OCI-LY1 (cell line): ENCODE results near the gene JAM3.

Experiments used
- H2AFZ ChIP-seq: fragments of 200-600 bp; sonication (generic), shearing (Covaris generic); 2 replicates; pipeline ENCODE4 v1.6.0; 2014; ENCODE audit warnings: antibody characterized with exemption, mild to moderate bottlenecking, low read length
- H3F3A ChIP-seq: fragments of 200-600 bp; sonication (generic), shearing (Covaris generic); 2 replicates; pipeline ENCODE4 v1.6.0; 2014; ENCODE audit warnings: mild to moderate bottlenecking, antibody characterized with exemption, low read length, moderate library complexity; ENCODE audit not compliant: insufficient read depth
- H3K27ac ChIP-seq: fragments of 200-600 bp; sonication (generic); 2 replicates; pipeline ENCODE4 v1.5.1; 2014; ENCODE audit warnings: low read length, mixed run types, mild to moderate bottlenecking, low read depth; ENCODE audit not compliant: poor library complexity, severe bottlenecking
- H3K27me3 ChIP-seq: fragments of 200-600 bp; sonication (generic); 2 replicates; pipeline ENCODE4 v1.6.0; 2014; ENCODE audit warnings: antibody characterized with exemption, mild to moderate bottlenecking, low read length, moderate library complexity; ENCODE audit not compliant: insufficient read depth
- H3K36me3 ChIP-seq: fragments of 200-600 bp; sonication (generic); 2 replicates; pipeline ENCODE4 v1.6.1; 2014; ENCODE audit warnings: mild to moderate bottlenecking, antibody characterized with exemption, low read length, moderate library complexity, mixed read lengths; ENCODE audit not compliant: insufficient read depth
- H3K4me1 ChIP-seq: fragments of 200-600 bp; sonication (generic); 2 replicates; pipeline ENCODE4 v1.5.1; 2014; ENCODE audit warnings: mild to moderate bottlenecking, low read length, moderate library complexity; ENCODE audit not compliant: insufficient read depth, severe bottlenecking
- H3K4me2 ChIP-seq: fragments of 200-600 bp; sonication (generic), shearing (Covaris generic); 2 replicates; pipeline ENCODE4 v1.6.1; 2014; ENCODE audit warnings: low read length
- H3K4me3 ChIP-seq: fragments of 200-600 bp; sonication (generic); 2 replicates; pipeline ENCODE4 v1.5.1; 2014; ENCODE audit warnings: low read length, low read depth, mild to moderate bottlenecking, mixed read lengths; ENCODE audit not compliant: poor library complexity, severe bottlenecking
- H3K79me2 ChIP-seq: fragments of 200-600 bp; shearing (Covaris generic); 2 replicates; pipeline ENCODE4 v1.6.1; 2016; ENCODE audit warnings: mixed run types, low read length, mixed read lengths; ENCODE audit not compliant: insufficient read depth
- H3K9ac ChIP-seq: fragments of 200-600 bp; sonication (generic), shearing (Covaris generic); 2 replicates; pipeline ENCODE4 v1.6.1; 2014; ENCODE audit warnings: mild to moderate bottlenecking, low read length, mixed read lengths
- H3K9me2 ChIP-seq: fragments of 200-600 bp; sonication (generic), shearing (Covaris generic); 2 replicates; pipeline ENCODE4 v1.6.1; 2014; ENCODE audit warnings: low read depth, mild to moderate bottlenecking, low read length, mixed read lengths
- H3K9me3 ChIP-seq: fragments of 200-600 bp; shearing (Covaris generic); 2 replicates; pipeline ENCODE4 v1.6.1; 2014; ENCODE audit warnings: low read length, mixed read lengths
- H4K20me1 ChIP-seq: fragments of 200-600 bp; sonication (generic), shearing (Covaris generic); 2 replicates; pipeline ENCODE4 v1.6.0; 2016; ENCODE audit warnings: mild to moderate bottlenecking, low read length; ENCODE audit not compliant: insufficient read depth
- CTCF ChIP-seq: fragments of 200-600 bp; sonication (generic), shearing (Covaris generic); IDR thresholded peaks from 2 replicates; pipeline ENCODE4 v1.5.1; 2017; ENCODE audit warnings: mild to moderate bottlenecking, antibody characterized with exemption, low read length, moderate library complexity, mixed read lengths
- EZH2 ChIP-seq: fragments of 200-600 bp; sonication (generic), shearing (Covaris generic); IDR thresholded peaks from 2 replicates; pipeline ENCODE4 v1.8.0; 2017; ENCODE audit warnings: borderline replicate concordance, mixed run types, mild to moderate bottlenecking, antibody characterized with exemption, low read length, moderate library complexity, mixed read lengths

Gene JAM3

GRCh38 chr11:134032501-134033091 is 36.3 kb upstream of the JAM3 start:
- H3K9me3 ChIP-seq: no peaks in the 10 kb centered on the region
- no peaks in the 10 kb centered on the region for H4K20me1 ChIP-seq
- H3K79me2 ChIP-seq: no peaks in the 10 kb centered on the region
- H3K4me3 ChIP-seq: no peak overlapping the region
- no peak overlapping the region for H3K9ac ChIP-seq
- no peak overlapping the region for H3K4me2 ChIP-seq
- no peaks in the 10 kb centered on the region for H3F3A ChIP-seq
- no peaks in the 10 kb centered on the region for H3K4me1 ChIP-seq
- no peak overlapping the region for H2AFZ ChIP-seq
- no peaks in the 10 kb centered on the region for H3K36me3 ChIP-seq
- H3K27me3 ChIP-seq: no peaks in the 10 kb centered on the region
- no peak overlapping the region for H3K27ac ChIP-seq
- H3K9me2 ChIP-seq: no peaks in the 10 kb centered on the region
- TF ChIP-seq EZH2 (no peak), CTCF (no peak)

DNA sequence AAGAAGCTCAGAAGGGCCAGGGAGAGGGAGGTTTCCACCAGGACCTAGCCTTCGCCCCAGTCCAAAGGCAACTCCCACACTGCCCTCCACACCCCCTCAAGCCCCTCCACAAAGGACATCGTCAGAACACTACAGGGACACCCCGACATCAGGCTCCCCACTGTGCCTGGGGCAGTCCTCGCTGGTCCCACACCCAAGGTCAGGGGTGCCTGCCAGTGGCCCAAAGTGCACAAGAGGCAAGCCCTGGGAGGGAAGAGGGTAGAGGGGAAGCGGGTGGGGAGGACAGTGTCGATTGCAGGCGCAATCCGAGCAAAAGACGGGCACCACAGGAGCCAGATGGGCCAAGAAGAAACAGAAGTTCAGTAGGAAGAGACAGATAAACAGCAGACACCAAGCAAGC is 35.6 kb upstream of the JAM3 start:
- Histone ChIP-seq H3K79me2 (no peaks in the 10 kb centered on the region), H3K4me1 (no peaks in the 10 kb centered on the region), H3K27ac (no peak overlapping the region), H3K9me3 (no peaks in the 10 kb centered on the region), H3K36me3 (no peaks in the 10 kb centered on the region), H2AFZ (no peak overlapping the region), H3K27me3 (no peaks in the 10 kb centered on the region), H3F3A (no peaks in the 10 kb centered on the region), H3K9ac (no peak overlapping the region), H4K20me1 (no peaks in the 10 kb centered on the region), H3K4me2 (no peak overlapping the region), H3K9me2 (no peaks in the 10 kb centered on the region), H3K4me3 (no peak overlapping the region)
- no peak for TF ChIP-seq EZH2

DNA sequence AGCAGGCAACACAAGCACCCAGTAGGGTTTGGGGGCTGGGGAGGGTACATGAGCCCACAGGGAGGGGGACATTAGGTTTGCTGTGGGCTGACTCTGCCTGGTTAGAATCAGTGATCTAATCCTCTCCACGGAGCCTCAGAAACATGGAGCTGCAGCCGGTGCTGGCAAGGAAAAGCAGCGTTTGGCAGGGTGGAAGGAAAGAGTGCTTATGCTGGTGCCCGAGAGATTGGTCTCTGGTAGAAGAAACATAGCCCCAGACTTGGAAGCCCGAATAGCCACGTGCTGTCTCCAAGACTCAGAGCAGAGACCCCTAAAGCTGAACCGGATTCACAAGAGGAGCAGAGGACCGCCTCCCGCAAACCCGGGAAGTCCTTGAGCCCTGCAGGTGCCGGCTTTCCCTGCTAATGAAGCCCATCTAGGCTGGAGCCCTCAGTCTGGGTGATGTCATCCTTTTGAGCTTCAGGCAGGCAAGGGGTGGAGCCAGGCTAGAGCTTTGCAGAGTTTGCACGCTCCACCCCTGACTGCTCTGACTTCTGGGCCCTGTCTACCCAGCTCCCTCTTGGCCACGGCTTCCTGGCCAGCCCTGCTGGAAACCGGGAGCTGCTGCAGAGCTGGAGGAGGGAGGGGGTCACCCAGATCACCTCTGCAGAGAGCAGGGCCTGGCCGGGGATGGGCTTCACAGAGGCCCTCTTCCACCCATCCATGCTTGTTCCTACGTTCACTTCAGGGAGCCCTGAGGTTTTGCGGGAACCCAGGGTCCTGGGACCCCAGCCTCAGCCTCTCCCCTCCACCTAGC is 35.0 kb upstream of the JAM3 start:
- Histone ChIP-seq H3K9ac (no peak overlapping the region), H3K27ac (no peak overlapping the region), H4K20me1 (no peaks in the 10 kb centered on the region), H3K27me3 (no peaks in the 10 kb centered on the region), H3K4me1 (no peaks in the 10 kb centered on the region), H3K9me3 (no peaks in the 10 kb centered on the region), H3K36me3 (no peaks in the 10 kb centered on the region), H3K4me3 (no peak overlapping the region), H3K9me2 (no peaks in the 10 kb centered on the region), H2AFZ (no peak overlapping the region), H3K79me2 (no peaks in the 10 kb centered on the region), H3F3A (no peaks in the 10 kb centered on the region), H3K4me2 (no peak overlapping the region)
- no peak for TF ChIP-seq CTCF
- no peak for TF ChIP-seq EZH2
